ENCODE measurements around the gene PATJ. TPM values are rescaled to one million over a fixed set of nuclear protein-coding genes. Genes with fewer than 3 reads are reported as not detected.
A peak's percentile ranks its signal among the peaks of the same experiment; 100 is the strongest.
"Not testable (repeated sequence)": the region's sequence is repeated elsewhere in the genome, so short reads cannot be mapped to it uniquely, and the experiment has no call there.

PATJ gene
- total RNA-seq, 2 experiments from 2014 or later: 13.9 to 16.0 TPM

GRCh38 chr1:62175568-62176179 is 433.4 kb downstream of the PATJ start:
- ChIA-PET CTCF (interaction anchor here (0.6 to 3.7 kb wide), 22 partner anchors 9 to 570 kb away, joined by 3 to 69 read pairs (median 4); no protein-coding TSS in a partner anchor), POLR2A (no interaction called here)
- no peaks in the 10 kb centered on the region for H3K9me3 Mint-ChIP-seq
- H3K27me3 Mint-ChIP-seq: no peaks in the 10 kb centered on the region
- intact Hi-C loops (cut with micrococcal nuclease): loop anchor here (1.0 to 5.0 kb wide), 3 partner anchors 217 to 571 kb away; no protein-coding TSS in a partner anchor
- no peaks in the 10 kb centered on the region for H3K4me1 Mint-ChIP-seq (ENCODE audit: low read depth)
- H3K36me3 Mint-ChIP-seq: no peaks in the 10 kb centered on the region
- no peak overlapping the region for H3K27ac Mint-ChIP-seq
- peak; percentile 33 for DNase-seq
- no peak overlapping the region for H3K4me3 Mint-ChIP-seq

DNA sequence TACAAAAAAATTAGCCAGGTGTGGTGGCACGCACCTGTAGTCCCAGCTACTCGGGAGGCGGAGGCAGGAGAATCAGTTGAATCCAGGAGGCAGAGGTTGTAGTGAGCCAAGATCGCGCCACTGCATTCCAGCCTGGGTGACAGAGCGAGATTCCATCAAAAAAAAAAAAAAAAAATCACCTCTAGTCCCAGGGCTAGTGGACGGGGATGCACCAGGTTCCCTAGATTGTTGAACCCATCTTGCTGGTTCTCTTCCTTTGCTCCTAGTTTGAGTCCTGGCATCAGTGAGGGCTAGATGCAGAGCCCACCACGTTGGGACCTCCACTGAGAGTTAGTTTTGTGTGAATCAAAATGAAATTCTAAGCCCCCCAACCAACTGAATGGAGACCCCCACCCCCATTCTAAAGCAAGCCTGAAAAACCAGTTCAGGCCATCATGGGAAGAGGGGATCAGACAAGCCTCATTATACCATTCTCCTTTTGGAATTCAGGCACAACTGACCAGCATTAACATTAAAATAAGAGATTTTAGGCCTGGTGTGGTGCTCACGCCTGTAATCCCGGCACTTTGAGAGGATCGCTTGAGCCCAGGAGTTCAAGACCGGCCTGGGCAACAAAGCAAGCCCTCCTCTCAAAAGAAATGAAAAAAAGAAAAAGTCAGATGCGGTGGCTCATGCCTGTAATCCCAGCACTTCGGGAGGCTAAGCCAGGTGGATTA is 434.5 kb downstream of the PATJ start:
- no peaks in the 10 kb centered on the region for H3K4me1 Mint-ChIP-seq (ENCODE audit: low read depth)
- no peak overlapping the region for H3K4me3 Mint-ChIP-seq
- H3K27me3 Mint-ChIP-seq: no peaks in the 10 kb centered on the region
- no peaks in the 10 kb centered on the region for H3K9me3 Mint-ChIP-seq
- no peak for DNase-seq
- no peaks in the 10 kb centered on the region for H3K36me3 Mint-ChIP-seq
- ChIA-PET POLR2A (no interaction called here), CTCF (interaction anchor here (0.8 to 3.7 kb wide), 8 partner anchors 8 to 569 kb away, joined by 3 to 69 read pairs (median 6); no protein-coding TSS in a partner anchor)
- intact Hi-C loops (cut with micrococcal nuclease): loop anchor here (5.0 kb wide), 1 partner anchor 216 kb away; no protein-coding TSS in a partner anchor
- H3K27ac Mint-ChIP-seq: no peak overlapping the region

DNA sequence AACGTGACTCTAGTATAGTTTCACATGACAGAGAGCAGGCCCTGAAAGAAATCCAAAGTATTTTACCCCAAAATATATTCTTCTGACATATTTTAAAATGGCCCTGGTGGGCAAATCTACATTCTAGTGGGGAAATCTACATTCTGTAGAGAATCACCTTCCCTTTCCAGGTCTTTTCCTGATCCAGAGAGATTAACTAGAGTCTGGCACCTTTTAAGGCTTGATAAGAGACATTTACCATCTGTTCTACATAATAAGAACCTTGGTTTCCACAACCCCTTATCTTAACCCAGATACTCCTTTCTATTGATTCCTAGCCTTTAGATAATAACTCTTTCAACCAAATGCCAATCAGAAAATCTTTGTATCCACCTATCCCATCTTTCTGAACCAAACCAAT is 435.3 kb downstream of the PATJ start:
- no peaks in the 10 kb centered on the region for H3K36me3 Mint-ChIP-seq
- H3K27me3 Mint-ChIP-seq: no peaks in the 10 kb centered on the region
- no peak overlapping the region for H3K4me3 Mint-ChIP-seq
- ChIA-PET POLR2A (no interaction called here), CTCF (no interaction called here)
- no peak for DNase-seq
- H3K9me3 Mint-ChIP-seq: no peaks in the 10 kb centered on the region
- intact Hi-C loops (cut with micrococcal nuclease): loop anchor here (5.0 kb wide), 1 partner anchor 215 kb away; no protein-coding TSS in a partner anchor
- H3K27ac Mint-ChIP-seq: no peak overlapping the region
- H3K4me1 Mint-ChIP-seq (ENCODE audit: low read depth): no peaks in the 10 kb centered on the region

DNA sequence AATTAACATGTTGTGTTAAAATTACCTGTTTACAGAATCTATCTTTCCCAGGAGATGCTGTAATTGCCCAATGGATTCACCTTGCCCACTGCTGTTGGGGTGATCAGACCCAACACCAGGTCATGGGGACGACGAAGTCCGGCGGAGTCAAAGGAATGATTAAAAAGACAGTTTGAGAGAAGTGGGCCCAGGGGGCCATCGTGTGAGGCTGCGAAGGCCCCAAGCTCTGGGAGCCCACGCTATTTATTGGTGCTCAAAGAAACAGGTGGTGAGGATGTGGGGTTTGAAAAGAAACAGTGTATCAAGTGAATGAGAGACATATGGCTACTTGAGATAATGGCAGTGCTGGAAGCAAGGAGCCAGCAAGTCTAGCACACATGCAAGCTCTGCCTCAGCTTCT is 436.1 kb downstream of the PATJ start:
- Mint-ChIP-seq H3K36me3 (no peaks in the 10 kb centered on the region), H3K4me1 (ENCODE audit: low read depth) (no peaks in the 10 kb centered on the region), H3K27ac (no peak overlapping the region), H3K9me3 (no peaks in the 10 kb centered on the region), H3K4me3 (no peak overlapping the region), H3K27me3 (no peaks in the 10 kb centered on the region)
- ChIA-PET CTCF (interaction anchor here (1.0 kb wide), 1 partner anchor 229 kb away, joined by 4 read pairs; no protein-coding TSS in a partner anchor), POLR2A (no interaction called here)
- DNase-seq: no peak
- intact Hi-C loops (cut with micrococcal nuclease): loop anchor here (5.0 kb wide), 1 partner anchor 214 kb away; no protein-coding TSS in a partner anchor

- H3K4me1 Mint-ChIP-seq (ENCODE audit: low read depth); DNase-seq; H3K36me3 Mint-ChIP-seq; intact Hi-C loops (cut with micrococcal nuclease); H3K9me3 Mint-ChIP-seq; H3K4me3 Mint-ChIP-seq; H3K27ac Mint-ChIP-seq; POLR2A ChIA-PET; H3K27me3 Mint-ChIP-seq: not testable (repeated sequence)
- CTCF ChIA-PET: interaction anchor here (2.0 kb wide), 1 partner anchor 566 kb away, joined by 5 read pairs; no protein-coding TSS in a partner anchor
Measured at GRCh38 chr1:62180054-62180453, 437.8 kb downstream of the PATJ start.

- no peaks in the 10 kb centered on the region for H3K4me1 Mint-ChIP-seq (ENCODE audit: low read depth)
- H3K27me3 Mint-ChIP-seq: no peaks in the 10 kb centered on the region
- no peak overlapping the region for H3K27ac Mint-ChIP-seq
- ChIA-PET POLR2A (no interaction called here), CTCF (interaction anchor here (2.0 kb wide), 1 partner anchor 566 kb away, joined by 5 read pairs; no protein-coding TSS in a partner anchor)
- no peak overlapping the region for H3K4me3 Mint-ChIP-seq
- intact Hi-C loops (cut with micrococcal nuclease): no loop called here
- no peaks in the 10 kb centered on the region for H3K36me3 Mint-ChIP-seq
- DNase-seq: no peak
- no peaks in the 10 kb centered on the region for H3K9me3 Mint-ChIP-seq
Measured at GRCh38 chr1:62180639-62181038, 438.4 kb downstream of the PATJ start.

GRCh38 chr1:62181532-62181931 is 439.3 kb downstream of the PATJ start:
- intact Hi-C loops (cut with micrococcal nuclease): no loop called here
- H3K9me3 Mint-ChIP-seq: no peaks in the 10 kb centered on the region
- H3K36me3 Mint-ChIP-seq: no peaks in the 10 kb centered on the region
- POLR2A ChIA-PET: no interaction called here
- H3K27ac Mint-ChIP-seq: no peak overlapping the region
- no peak for DNase-seq
- H3K4me3 Mint-ChIP-seq: no peak overlapping the region
- H3K4me1 Mint-ChIP-seq (ENCODE audit: low read depth): no peaks in the 10 kb centered on the region
- CTCF ChIA-PET: no interaction called here
- no peaks in the 10 kb centered on the region for H3K27me3 Mint-ChIP-seq

GRCh38 chr1:62182157-62182556 is 439.9 kb downstream of the PATJ start:
- POLR2A ChIA-PET; H3K36me3 Mint-ChIP-seq; H3K4me1 Mint-ChIP-seq (ENCODE audit: low read depth); H3K9me3 Mint-ChIP-seq; H3K27me3 Mint-ChIP-seq; intact Hi-C loops (cut with micrococcal nuclease); CTCF ChIA-PET; DNase-seq; H3K27ac Mint-ChIP-seq; H3K4me3 Mint-ChIP-seq: not testable (repeated sequence)

GRCh38 chr1:62183164-62184020 is 441.1 kb downstream of the PATJ start:
- CTCF ChIA-PET: interaction anchor here (0.7 to 1.4 kb wide), 2 partner anchors 8 to 661 kb away, joined by 3 to 9 read pairs; no protein-coding TSS in a partner anchor
- H3K4me1 Mint-ChIP-seq (ENCODE audit: low read depth); H3K36me3 Mint-ChIP-seq; POLR2A ChIA-PET; intact Hi-C loops (cut with micrococcal nuclease); H3K4me3 Mint-ChIP-seq; H3K9me3 Mint-ChIP-seq; H3K27me3 Mint-ChIP-seq; H3K27ac Mint-ChIP-seq; DNase-seq: not testable (repeated sequence)

DNA sequence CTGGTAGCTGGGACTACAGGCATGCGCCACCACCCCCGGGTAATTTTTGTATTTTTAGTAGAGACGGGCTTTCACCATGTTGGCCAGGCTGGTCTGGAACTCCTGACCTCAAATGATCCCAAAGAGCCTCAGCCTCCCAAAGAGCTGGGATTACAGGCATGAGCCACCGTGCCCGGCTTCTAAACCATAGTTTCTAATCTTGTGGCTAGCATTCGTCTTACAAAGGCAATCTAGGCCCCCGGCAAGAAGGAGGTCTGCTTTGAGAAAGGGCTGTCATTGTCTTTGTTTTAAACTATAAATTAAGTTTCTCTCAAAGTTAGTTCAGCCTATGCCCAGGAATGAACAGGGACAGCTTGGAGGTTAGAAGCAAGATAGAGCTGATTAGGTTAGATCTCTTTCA is 442.1 kb downstream of the PATJ start:
- ChIA-PET CTCF (interaction anchor here (0.7 to 1.4 kb wide), 2 partner anchors 9 to 660 kb away, joined by 3 to 9 read pairs; no protein-coding TSS in a partner anchor), POLR2A (interaction anchor here (1.0 kb wide), 1 partner anchor 69 kb away, joined by 3 read pairs; no protein-coding TSS in a partner anchor)
- Mint-ChIP-seq H3K4me1 (ENCODE audit: low read depth) (no peaks in the 10 kb centered on the region), H3K27ac (no peak overlapping the region), H3K27me3 (no peaks in the 10 kb centered on the region), H3K4me3 (no peak overlapping the region), H3K9me3 (no peaks in the 10 kb centered on the region), H3K36me3 (no peaks in the 10 kb centered on the region)
- DNase-seq: no peak
- intact Hi-C loops (cut with micrococcal nuclease): no loop called here

DNA sequence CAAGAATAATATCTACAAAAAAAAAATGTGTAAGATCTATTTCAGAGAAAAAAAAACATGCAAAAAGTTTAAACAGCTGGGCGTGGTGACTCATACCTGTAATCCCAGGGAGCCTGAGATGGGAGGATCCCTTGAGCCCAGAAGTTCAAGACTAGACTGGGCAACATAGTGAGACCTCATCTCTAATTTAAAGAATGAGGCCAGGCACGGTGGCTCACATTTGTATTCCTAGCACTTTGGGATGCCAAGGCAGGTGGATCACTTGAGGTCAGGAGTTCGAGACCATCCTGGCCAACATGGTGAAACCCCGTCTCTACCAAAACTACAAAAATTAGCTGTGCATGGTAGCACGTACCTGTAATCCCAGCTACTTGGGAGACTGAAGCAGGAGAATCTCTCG is 443.0 kb downstream of the PATJ start:
- H3K9me3 Mint-ChIP-seq; H3K4me3 Mint-ChIP-seq; H3K27ac Mint-ChIP-seq; intact Hi-C loops (cut with micrococcal nuclease); H3K4me1 Mint-ChIP-seq (ENCODE audit: low read depth); DNase-seq; H3K27me3 Mint-ChIP-seq; H3K36me3 Mint-ChIP-seq: not testable (repeated sequence)
- CTCF ChIA-PET: interaction anchor here (1.4 kb wide), 1 partner anchor 10 kb away, joined by 9 read pairs; no protein-coding TSS in a partner anchor
- POLR2A ChIA-PET: interaction anchor here (1.0 kb wide), 1 partner anchor 70 kb away, joined by 3 read pairs; no protein-coding TSS in a partner anchor

GRCh38 chr1:62185677-62186076 is 443.4 kb downstream of the PATJ start:
- Mint-ChIP-seq H3K27ac (no peak overlapping the region), H3K4me3 (no peak overlapping the region), H3K36me3 (no peaks in the 10 kb centered on the region), H3K9me3 (no peaks in the 10 kb centered on the region), H3K27me3 (no peaks in the 10 kb centered on the region), H3K4me1 (ENCODE audit: low read depth) (no peaks in the 10 kb centered on the region)
- no peak for DNase-seq
- CTCF ChIA-PET: no interaction called here
- POLR2A ChIA-PET: no interaction called here
- intact Hi-C loops (cut with micrococcal nuclease): no loop called here

Measured in activated CD4-positive, alpha-beta memory T cell treated with anti-CD3 and anti-CD28 coated beads for 36 hours (primary cell).